CD4-positive, alpha-beta T cell treated with Interleukin-6 at 100 ng/mL for 8 hours (primary cell): ENCODE data around the gene KLB.
"Not testable (repeated sequence)": the region's sequence is repeated elsewhere in the genome, so short reads cannot be mapped to it uniquely, and the experiment has no call there.

Experiments used
- DNase-seq: peaks from one replicate; pipeline ENCODE4 v3.0.0-alpha.2; 2020; ENCODE audit warnings: mixed read lengths, low spot score

KLB gene

DNA sequence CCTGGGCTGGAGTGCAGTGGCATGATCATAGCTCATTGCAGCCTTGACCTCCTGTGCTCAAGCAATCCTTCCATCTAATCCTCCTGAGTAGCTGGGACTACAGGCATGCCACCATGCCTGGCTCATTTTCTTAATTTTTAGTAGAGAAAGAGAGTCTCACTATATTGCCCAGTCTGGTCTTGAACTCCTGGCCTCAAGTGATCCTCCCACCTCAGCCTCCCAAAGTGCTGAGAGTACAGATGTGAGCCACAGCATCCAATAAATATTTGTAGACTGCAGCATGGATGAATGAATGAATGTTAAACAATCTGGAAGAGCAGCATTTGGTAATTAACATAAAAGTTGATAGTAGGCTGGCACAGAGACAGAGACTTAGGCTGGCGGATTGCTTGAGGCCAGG lies 20.0 kb downstream of the KLB start:
- no peak for DNase-seq

GRCh38 chr4:39427520-39428114 lies 20.9 kb downstream of the KLB start:
- no peak for DNase-seq

DNA sequence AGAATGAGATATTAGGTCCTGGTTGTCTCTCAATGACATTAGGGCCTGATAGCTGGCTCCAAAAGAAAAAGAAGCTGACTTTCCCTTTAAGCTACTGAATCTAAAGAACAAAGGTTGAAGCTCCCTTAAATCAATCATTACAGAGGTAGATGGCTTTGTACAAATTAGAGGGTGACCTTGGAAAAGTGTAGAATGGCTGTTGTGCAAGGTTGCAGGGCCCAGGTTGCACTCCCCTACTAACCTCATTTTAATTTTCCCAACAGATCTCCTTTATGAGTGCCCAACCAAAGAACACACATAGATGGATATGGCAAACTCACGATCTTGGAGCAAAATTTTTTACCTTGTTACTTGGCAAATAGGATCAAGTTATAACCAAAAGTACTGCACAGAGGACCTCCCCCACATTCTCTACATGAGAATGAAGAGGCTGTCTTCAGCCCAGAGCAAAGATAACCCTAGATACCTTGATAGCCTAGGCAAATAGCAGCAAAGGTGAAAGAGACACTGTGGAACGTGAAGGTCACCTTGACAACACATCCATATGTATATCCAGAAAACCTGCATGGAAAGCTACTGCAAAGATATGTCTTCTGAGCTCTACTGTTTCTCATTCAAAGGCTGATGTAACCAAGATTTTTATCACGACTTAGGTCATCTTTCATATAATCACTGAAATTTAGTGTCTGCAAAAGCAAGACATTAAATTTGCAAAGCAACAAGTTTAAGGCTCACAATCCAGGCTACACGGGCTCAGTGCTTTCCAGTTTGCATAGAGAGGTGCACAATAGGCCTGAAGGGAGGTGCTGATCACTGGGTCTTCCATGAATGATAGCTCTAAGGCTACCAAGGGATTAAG lies 23.0 kb downstream of the KLB start:
- no peak for DNase-seq

GRCh38 chr4:39433878-39434492 lies 27.3 kb downstream of the KLB start:
- DNase-seq = no peak

- no peak for DNase-seq
These were observed 29.2 kb downstream of the KLB start for GRCh38 chr4:39435659-39436563.

DNA sequence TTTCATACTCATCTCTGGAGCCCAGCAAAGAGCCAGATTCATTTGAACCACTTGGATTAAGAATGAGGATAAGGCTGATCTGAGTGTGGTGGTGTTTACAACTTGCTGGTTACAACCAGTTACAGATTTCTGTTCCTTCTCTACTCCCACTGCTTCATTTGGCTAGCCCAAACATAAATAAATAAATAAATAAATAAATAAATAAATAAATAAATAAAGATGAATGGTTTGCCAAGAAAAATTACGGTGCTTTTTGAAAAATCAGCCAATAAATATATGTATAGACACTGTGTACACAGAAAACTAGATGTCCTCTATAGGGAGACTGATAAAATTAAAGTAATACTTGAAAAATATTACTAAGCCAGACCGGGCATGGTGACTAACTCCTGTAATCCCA lies 34.9 kb downstream of the KLB start:
- DNase-seq = no peak

GRCh38 chr4:39442998-39443397 lies 36.3 kb downstream of the KLB start:
- DNase-seq = no peak

DNA sequence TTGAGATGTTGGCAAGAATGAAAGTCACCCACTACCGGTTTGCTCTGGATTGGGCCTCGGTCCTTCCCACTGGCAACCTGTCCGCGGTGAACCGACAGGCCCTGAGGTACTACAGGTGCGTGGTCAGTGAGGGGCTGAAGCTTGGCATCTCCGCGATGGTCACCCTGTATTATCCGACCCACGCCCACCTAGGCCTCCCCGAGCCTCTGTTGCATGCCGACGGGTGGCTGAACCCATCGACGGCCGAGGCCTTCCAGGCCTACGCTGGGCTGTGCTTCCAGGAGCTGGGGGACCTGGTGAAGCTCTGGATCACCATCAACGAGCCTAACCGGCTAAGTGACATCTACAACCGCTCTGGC lies 39.7 kb downstream of the KLB start:
- DNase-seq = no peak

GRCh38 chr4:39446842-39447573 lies 40.3 kb downstream of the KLB start:
- peak; percentile 27 for DNase-seq

DNA sequence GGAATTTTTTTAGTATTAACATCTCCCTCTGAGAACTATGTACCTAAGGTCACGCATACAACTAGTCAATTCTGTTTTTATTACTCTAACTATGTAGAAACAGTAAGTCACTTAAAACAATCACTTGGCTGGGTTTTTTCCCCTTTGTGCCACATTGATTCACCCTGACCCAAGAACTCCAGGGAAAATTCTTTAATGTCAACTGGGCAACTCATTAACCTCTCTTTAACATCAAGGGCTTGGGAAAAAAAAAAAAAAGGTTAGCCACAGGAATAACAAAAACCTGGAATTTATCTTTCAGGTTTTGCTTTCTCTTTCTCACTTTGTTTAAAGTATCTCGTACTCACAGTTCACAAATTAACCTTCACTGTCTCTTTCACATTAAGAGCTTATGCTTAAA lies 43.9 kb downstream of the KLB start:
- no peak for DNase-seq

DNA sequence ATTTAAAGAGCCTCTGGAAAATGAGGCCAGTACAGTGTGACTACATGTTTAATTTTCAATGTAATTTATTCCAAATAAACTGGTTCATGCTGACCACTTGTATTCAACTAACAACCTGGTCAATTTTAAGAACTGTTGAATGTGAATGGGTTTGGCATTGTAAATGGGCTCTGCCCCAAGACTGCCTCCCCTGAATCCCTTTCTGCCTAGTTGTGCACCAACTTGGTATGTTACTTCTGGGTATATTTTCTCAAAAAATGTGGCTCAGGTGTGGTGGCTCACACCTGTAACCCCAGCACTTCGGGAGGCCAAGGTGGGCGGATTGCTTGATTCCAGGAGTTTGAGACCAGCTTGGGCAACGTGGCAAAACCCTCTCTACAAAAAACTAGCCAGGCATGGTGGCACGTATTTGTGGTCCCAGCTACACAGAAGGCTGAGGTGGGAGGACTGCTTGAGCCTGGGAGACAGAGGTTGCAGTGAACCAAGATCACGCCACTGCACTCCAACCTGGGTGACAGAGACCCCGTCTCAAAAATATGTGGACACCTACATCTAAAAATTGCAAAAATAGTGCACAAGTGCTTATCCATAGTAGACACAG lies 44.8 kb downstream of the KLB start:
- no peak for DNase-seq

DNA sequence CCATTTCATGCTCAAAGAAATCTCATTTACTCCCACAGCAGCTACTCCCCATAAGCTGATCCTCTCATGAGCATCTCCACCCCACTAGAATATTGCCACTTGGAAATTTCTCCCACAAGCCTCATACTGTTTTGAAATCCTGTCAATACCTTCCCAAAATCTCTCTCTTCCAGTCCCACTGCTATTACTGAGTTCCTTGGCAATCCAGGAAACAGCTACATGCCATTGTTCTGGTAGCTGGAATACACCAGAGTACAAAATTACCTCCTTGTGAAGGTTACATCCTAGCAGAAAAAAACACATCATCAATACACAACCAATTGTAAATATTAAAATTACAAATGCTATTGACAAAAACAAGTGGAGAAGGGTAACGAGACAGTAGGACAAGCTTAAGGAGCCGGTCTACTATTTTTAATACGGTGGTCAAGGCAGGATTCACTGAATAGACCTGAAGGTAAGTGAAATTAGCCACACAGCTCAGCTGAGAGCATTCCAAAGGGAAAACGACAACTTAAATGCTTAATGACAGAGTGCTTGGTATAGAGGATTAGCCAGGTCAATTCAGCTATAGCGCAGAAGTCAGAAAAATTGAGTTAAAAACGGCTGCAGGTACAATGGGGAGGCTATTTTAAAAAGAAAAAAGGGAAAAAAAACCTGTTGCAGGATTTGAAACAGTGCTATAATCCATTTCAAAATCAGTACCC lies 45.6 kb downstream of the KLB start:
- no peak for DNase-seq

- no peak for DNase-seq
These were observed 46.3 kb downstream of the KLB start for GRCh38 chr4:39452860-39453587.

DNA sequence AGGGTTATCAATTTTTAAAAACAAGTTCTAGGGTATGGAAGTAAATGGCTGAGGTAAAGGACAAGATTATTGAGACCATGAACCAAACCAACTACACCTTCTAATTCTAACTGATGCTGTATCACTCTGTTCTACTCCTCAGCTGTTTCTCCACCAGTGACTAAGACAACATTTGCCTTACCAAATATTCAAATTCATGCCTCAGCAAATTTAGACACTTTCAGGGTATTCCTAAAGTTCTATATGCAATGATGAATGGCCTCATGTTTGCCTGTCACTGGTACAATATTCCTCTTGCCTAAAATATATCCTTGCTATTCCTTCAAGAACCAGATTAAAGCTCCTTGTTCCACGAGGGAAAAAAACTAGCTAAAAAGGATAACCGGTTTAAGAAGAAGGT lies 47.0 kb downstream of the KLB start:
- no peak for DNase-seq

DNA sequence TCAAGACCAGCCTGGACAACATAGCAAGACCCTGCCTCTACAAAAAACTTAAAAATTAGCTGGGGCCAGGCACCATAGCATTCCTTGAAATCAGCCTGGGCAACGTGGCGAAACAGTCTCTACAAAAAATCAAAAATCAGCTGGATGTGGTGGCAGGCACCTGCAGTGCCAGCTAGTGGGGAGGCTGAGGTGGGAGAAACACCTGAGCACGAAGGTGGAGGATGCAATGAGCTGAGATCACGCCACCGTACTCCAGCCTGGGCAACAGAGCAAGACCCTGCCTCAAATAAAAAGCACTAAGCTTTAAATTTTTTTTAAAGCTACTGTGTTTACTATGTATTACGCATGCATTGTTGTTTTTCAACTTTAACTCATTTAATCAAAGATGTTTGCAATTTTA lies 48.8 kb downstream of the KLB start:
- no peak for DNase-seq

DNA sequence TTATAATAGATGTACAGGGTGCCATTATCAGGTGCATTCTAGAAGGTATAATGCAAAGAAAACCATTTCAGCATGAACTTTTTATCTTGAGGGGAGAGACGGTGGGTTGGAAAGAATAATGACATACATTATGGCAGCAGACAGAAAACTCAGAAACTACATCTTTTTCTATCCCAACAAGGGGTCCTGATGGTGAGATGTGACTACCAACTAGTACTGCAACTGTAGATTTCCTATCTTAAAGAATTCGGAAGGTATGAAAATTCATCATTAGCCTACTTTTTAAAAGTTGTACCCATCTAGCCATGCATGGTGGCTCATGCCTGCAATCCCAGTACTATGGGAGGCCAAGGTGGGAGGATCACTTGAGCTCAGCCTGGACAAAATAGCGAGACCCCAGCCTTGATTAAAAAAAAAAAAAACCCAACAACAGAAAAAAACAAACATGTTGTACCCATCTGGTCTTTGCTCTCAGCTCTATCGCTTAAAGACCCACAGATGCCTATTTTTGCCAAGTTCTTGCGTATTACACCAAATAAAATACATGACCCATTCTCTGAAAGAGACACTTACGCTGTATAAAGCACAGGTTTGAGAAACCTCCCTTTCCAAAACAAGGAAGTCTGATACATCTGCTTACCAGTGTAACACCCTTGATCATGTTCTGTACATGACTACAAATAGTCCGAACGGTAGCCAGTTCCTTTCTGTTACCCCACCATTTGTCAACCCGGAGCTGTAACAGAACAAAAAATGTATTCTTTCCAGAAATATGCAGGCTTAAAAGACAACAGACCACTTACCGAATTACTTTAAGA lies 50.4 kb downstream of the KLB start:
- DNase-seq = no peak

DNA sequence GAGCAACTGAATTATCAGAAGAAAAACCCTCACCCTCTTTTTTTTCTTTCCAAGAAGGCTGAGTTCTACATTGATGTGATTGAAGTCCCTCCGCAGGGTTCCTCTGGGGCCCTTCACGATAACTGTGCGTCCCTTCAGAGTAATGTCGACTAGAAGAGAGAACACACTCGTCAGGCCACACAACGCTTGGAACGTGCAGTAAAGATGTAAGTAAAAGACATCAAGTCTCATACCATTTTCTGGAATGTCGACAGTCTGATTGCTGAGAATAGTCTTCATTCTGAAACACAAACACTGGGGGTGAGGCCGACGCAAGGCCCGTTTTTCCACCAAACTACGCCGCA lies 51.4 kb downstream of the KLB start:
- DNase-seq = not testable (repeated sequence)

DNA sequence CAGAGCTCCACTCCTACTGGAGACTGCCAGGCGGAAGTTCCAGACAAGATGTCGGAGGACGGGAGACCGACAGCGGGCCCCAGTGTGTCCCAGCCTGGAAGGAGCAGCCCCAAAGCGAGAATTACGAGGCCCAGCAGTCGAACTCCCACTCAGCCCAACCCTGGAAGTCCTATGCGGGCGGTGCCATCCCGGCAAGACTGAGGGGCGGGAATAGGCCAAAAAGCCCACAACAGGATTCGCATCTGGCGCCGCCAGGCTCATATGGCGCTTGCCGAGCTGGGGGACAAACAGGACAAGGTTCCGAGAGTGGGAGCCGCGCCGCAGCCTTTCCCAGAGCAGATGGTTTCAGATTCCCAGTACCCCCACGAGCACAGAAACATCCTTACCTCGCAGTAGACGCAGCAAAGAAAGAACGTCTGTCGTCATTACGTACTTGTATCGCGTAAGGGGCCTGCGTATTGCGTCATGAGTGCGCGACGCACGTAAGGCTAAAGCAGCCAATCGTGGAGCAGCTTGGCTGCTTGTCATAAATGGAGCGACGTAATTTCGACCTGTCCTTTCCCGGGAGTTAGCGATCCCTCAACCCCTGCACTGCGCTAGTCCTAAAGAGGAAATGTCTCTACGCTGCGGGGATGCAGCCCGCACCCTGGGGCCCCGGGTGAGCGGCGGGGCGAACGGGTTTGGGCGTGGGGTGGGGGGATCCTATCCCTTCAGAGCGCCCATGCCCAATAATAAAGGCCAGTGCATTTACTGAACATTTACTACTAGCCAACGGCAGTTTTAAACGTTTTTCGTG lies 52.0 kb downstream of the KLB start, which contains the start of the genes LIAS and RPL9:
Gene LIAS, plus strand, starts transcription at position 552 of the 796 bp plus-strand sequence. Its CDS starts 62 bp downstream, at position 614.
Gene RPL9, minus strand, starts transcription at position 418 of the 796 bp plus-strand sequence. CDS start 483 bp downstream, outside the sequence.
- peak; percentile 93 for DNase-seq
